ENCODE data around the gene SLC6A3. TPM values are rescaled to one million over a fixed set of nuclear protein-coding genes. Genes with fewer than 3 reads are reported as not detected.
A peak's percentile ranks its signal among the peaks of the same experiment; 100 is the strongest.

Gene SLC6A3
- total and polyA plus RNA-seq, 2 donors (not counting 3 experiments of a cell fraction or from before 2014, with no cell fraction given), result not detected

- Histone ChIP-seq H3K27me3 (ENCODE audit: control insufficient read depth in 2 of 2, insufficient read depth in 2 of 2, low read length in 2 of 2) (no peaks in the 10 kb centered on the region), H3K4me1 (ENCODE audit: control insufficient read depth, extremely low read depth, insufficient read depth, low read length) (peaks cover 9% of the 10 kb centered on the region), H3K4me3 (replicated peaks in 1 of 3; ENCODE audit: insufficient read depth in 1 of 3, low read depth in 1 of 3, low read length in 3 of 3) (peak overlapping the region in 2 of 3 experiments; percentile 88 to 90), H3K27ac (ENCODE audit: insufficient read depth, low read depth, low read length) (no peak overlapping the region), H3K9me1 (replicated peaks; ENCODE audit: control insufficient read depth, extremely low read depth, insufficient read depth, low read length) (no peaks in the 10 kb centered on the region), H4K20me1 (replicated peaks; ENCODE audit: control insufficient read depth, extremely low read depth, insufficient read depth, low read length) (no peaks in the 10 kb centered on the region), H3K9me3 (replicated peaks; ENCODE audit: control insufficient read depth, insufficient read depth, low read length) (no peaks in the 10 kb centered on the region), H3K79me2 (ENCODE audit: control insufficient read depth, insufficient read depth, low read length) (peaks cover 16% of the 10 kb centered on the region), H3K36me3 (ENCODE audit: control insufficient read depth in 2 of 2, extremely low read depth in 1 of 2, insufficient read depth in 2 of 2, low read length in 2 of 2) (peaks cover 3 to 14% of the 10 kb centered on the region in 2 experiments), H2AFZ (ENCODE audit: low read depth, low read length) (no peak overlapping the region), H3K9ac (replicated peaks; ENCODE audit: extremely low read depth, insufficient read depth, low read length) (peak overlapping the region; percentile 97), H3K4me2 (ENCODE audit: insufficient read depth, low read length) (peak overlapping the region; percentile 76)
- FAIRE-seq, result no peak
- dilution Hi-C loops (cut with MboI; ENCODE audit: extremely low pct_ligation_motif_present, low sequenced_read_pairs), result no loop called here
- CTCF ChIA-PET, result interaction anchor here (1.2 kb wide), 1 partner anchor 299 kb away, joined by 3 read pairs; no protein-coding TSS in a partner anchor
- POLR2A ChIA-PET, result no interaction called here
- DNase-seq (ENCODE audit: low read depth, low spot score), result no peak
- TF ChIP-seq MYC (IDR thresholded peaks at IDR 0.05; ENCODE audit: low read depth, low read length) (no peak), POLR2A (IDR thresholded peaks at IDR 0.05; ENCODE audit: low read depth, low read length) (no peak), POLR2AphosphoS5 (IDR thresholded peaks at IDR 0.05; ENCODE audit: insufficient read depth, low read depth, low read length) (no peak), FOS (IDR thresholded peaks at IDR 0.05; ENCODE audit: borderline replicate concordance, insufficient read depth, low read length) (no peak), EZH2 (IDR thresholded peaks at IDR 0.05; ENCODE audit: borderline replicate concordance, low read depth, low read length, severe bottlenecking) (no peak), CTCF (IDR thresholded peaks at IDR 0.05; ENCODE audit: extremely low read depth in 1 of 2, insufficient read depth in 1 of 2, low read depth in 1 of 2, low read length in 2 of 2) (no peak), GATA2 (IDR thresholded peaks at IDR 0.05; ENCODE audit: insufficient read depth, insufficient read length, low read depth, low read length) (no peak), JUN (IDR thresholded peaks at IDR 0.05; ENCODE audit: borderline replicate concordance, insufficient read depth, insufficient read length, low read depth) (no peak)
- TF ChIP-seq, protein P1, sequence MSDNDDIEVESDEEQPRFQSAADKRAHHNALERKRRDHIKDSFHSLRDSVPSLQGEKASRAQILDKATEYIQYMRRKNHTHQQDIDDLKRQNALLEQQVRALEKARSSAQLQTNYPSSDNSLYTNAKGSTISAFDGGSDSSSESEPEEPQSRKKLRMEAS (IDR thresholded peaks at IDR 0.05; ENCODE audit: insufficient read depth, insufficient read length), result no peak
- BruUV-seq (replicated peaks), result no TSS peak
- intact Hi-C loops (cut with micrococcal nuclease), result loop anchor here (2.0 kb wide), 1 partner anchor 39 kb away; no protein-coding TSS in a partner anchor
These were observed 99.2 kb downstream of the SLC6A3 start for GRCh38 chr5:1345876-1346626.
